Right cardiac atrium (tissue), 5 donors: ENCODE measurements around the gene NPAT. TPM values are rescaled to one million over a fixed set of nuclear protein-coding genes. Genes with fewer than 3 reads are reported as not detected.

Experiments used
- ATAC-seq, 2 donors: fragments of 200-7000 bp; cut with Tn5 transposase; one replicate each; pipeline versions ENCODE4 v1.8.0 to v1.9.1; 2020; ENCODE audit warnings: moderate library complexity in 2 of 2, mild to moderate bottlenecking in 1 of 2
- DNase-seq, 3 donors: peaks; one replicate each; pipeline ENCODE4 v3.0.0-alpha.2; 2020
- H3K27ac ChIP-seq: one replicate; pipeline ENCODE4 v1.5.1; 2013; ENCODE audit warnings: mild to moderate bottlenecking, low read length, control low read depth, moderate library complexity
- H3K27me3 ChIP-seq: one replicate; pipeline ENCODE4 v1.6.1; 2013; ENCODE audit not compliant: control insufficient read depth, insufficient read depth
- H3K4me1 ChIP-seq: one replicate; pipeline ENCODE4 v1.6.1; 2013; ENCODE audit warnings: low read length; ENCODE audit not compliant: control insufficient read depth, insufficient read depth
- H3K4me3 ChIP-seq: one replicate; pipeline ENCODE4 v1.5.1; 2013; ENCODE audit warnings: low read length, control low read depth
- H3K9me3 ChIP-seq: one replicate; pipeline ENCODE4 v1.6.1; 2013; ENCODE audit warnings: low read length; ENCODE audit not compliant: control insufficient read depth
- WGBS: extraction: QIAGEN DNeasy Blood & Tissue Kit; methylation state at CpG from one replicate; pipeline ENCODE4 v1.1.7; 2013; 5-methylcytosine and 5-hydroxymethylcytosine counted together
- intact Hi-C, 4 donors: fragments of 100-400 bp; cut with DNase I; formaldehyde crosslinking; loops; one replicate each; pipeline versions ENCODE4 v1.11.0 to v1.14.0; 2022 to 2023
- long read RNA-seq, 4 donors: library from polyadenylated mRNA; unstranded; transcript quantifications; one replicate each; pipeline ENCODE4 v2.0.0, GENCODE V29; 2020 to 2021
- polyA plus RNA-seq: library from polyadenylated mRNA; stranded (reverse); fragments of 200-250 nt; gene quantifications from one replicate; pipeline ENCODE4 v1.2.3, GENCODE V29; 2013
- total RNA-seq, 4 donors: library from RNA; stranded (reverse); fragmentation: NEBNext Ultra II Directional; extraction: Animal tissue kit (Norgen Biotek cat#: 25700); gene quantifications; one replicate each; pipeline ENCODE4 v1.2.1, GENCODE V29; 2021
- donor health status: healthy with polysubstance abuse.
- donor health status: DM: no; HTN: yes; CAD: no.
- donor health status: DM: no; HTN: no; CAD: no.
- donor health status: DM: no; HTN: yes; CAD: no; lungs with severe emphysema.
- donor health status: DM: yes; HTN: yes; CAD: no.

NPAT gene
- total RNA-seq (10 to 100 TPM in 2 of 4 donors, 1 to 10 TPM in 2; 9.6 to 10.3 (median 10.0) TPM), polyA plus RNA-seq (2.8 TPM)
- long read RNA-seq, donor 1, full-length matches to known transcripts: 2 of 9 reads
- long read RNA-seq, donor 1, partial matches to known transcripts: 6 of 9 reads
- long read RNA-seq, donor 1, other reads (novel, unspliced or antisense): 1 of 9 reads
- long read RNA-seq, donor 2, partial matches to known transcripts: 2 of 3 reads
- long read RNA-seq, donor 2, other reads (novel, unspliced or antisense): 1 of 3 reads
- long read RNA-seq, donor 3, partial matches to known transcripts: 11 of 12 reads
- long read RNA-seq, donor 3, other reads (novel, unspliced or antisense): 1 of 12 reads
- long read RNA-seq, donor 4: 0 reads

GRCh38 chr11:108222574-108223347 is at the start of gene NPAT, which contains the start of gene ATM:
NPAT (minus strand) TSS chr11:108222638; CDS start chr11:108222536, 102 bp downstream.
ATM (plus strand) TSS chr11:108223067; CDS start chr11:108227625, 4,558 bp downstream.
- Histone ChIP-seq H3K27ac (peak within 1 kb of the TSS; percentile 98), H3K27me3 (no peaks in the 10 kb centered on the region), H3K9me3 (no peaks in the 10 kb centered on the region), H3K4me1 (no peaks in the 10 kb centered on the region), H3K4me3 (peak within 1 kb of the TSS; percentile 82)
- peak; percentile 100 for DNase-seq
- intact Hi-C loops: loop anchor here in 3 of 4 donors (5.0 to 10.0 kb wide), 3 partner anchors 98 to 435 kb away; partner anchors contain the start of genes CUL5 (in 2 of the 3) and ACAT1 (in 1 of the 3)
- ATAC-seq: peak; percentile 98 to 99
- WGBS: under 1% methylated on average over 70 of the region's 70 CpGs

- DNase-seq (no peak), ATAC-seq (no peak)
- H3K27ac ChIP-seq: no peak overlapping the region
- no peaks in the 10 kb centered on the region for H3K4me1 ChIP-seq
- H3K4me3 ChIP-seq: no peak overlapping the region
- no peaks in the 10 kb centered on the region for H3K27me3 ChIP-seq
- intact Hi-C loops: no loop called here
- WGBS: 94% methylated on average over 3 of the region's 3 CpGs
- no peaks in the 10 kb centered on the region for H3K9me3 ChIP-seq
These were observed 47.1 kb upstream of the NPAT start for GRCh38 chr11:108269583-108269982.

- no peaks in the 10 kb centered on the region for H3K4me1 ChIP-seq
- 94% methylated on average over 1 of the region's 1 CpG for WGBS
- DNase-seq: no peak
- no peak overlapping the region for H3K27ac ChIP-seq
- H3K9me3 ChIP-seq: no peaks in the 10 kb centered on the region
- H3K27me3 ChIP-seq: no peaks in the 10 kb centered on the region
- intact Hi-C loops: no loop called here
- no peak for ATAC-seq
- H3K4me3 ChIP-seq: no peak overlapping the region
These were observed 30.7 kb upstream of the NPAT start for GRCh38 chr11:108253176-108253575.

DNA sequence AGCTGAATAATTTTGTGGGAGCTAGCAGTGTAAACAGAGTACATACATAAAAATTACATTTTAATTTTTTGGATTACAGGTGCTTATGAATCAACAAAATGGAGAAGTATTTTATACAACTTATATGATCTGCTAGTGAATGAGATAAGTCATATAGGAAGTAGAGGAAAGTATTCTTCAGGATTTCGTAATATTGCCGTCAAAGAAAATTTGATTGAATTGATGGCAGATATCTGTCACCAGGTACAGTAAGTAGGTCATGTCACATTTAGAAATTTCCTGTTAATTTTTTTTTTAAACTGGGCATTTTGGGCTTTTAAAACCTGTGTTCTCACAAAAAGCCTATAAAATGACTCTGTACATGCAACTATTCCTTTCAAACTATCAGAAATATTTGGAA is 24.4 kb upstream of the NPAT start:
- no peaks in the 10 kb centered on the region for H3K9me3 ChIP-seq
- WGBS: 94% methylated on average over 2 of the region's 2 CpGs
- intact Hi-C loops: no loop called here
- no peak overlapping the region for H3K27ac ChIP-seq
- no peak overlapping the region for H3K4me3 ChIP-seq
- H3K27me3 ChIP-seq: no peaks in the 10 kb centered on the region
- H3K4me1 ChIP-seq: no peaks in the 10 kb centered on the region
- ATAC-seq: no peak
- DNase-seq: no peak

- Histone ChIP-seq H3K9me3 (no peaks in the 10 kb centered on the region), H3K4me3 (no peak overlapping the region), H3K27me3 (no peaks in the 10 kb centered on the region), H3K4me1 (no peaks in the 10 kb centered on the region), H3K27ac (no peak overlapping the region)
- 65% methylated on average over 3 of the region's 3 CpGs for WGBS
- ATAC-seq (no peak), DNase-seq (no peak)
- intact Hi-C loops: no loop called here
These were observed 23.9 kb upstream of the NPAT start for GRCh38 chr11:108246308-108246707.

GRCh38 chr11:108242422-108242821 is 20.0 kb upstream of the NPAT start:
- no peaks in the 10 kb centered on the region for H3K27me3 ChIP-seq
- WGBS: 97% methylated on average over 2 of the region's 2 CpGs
- ATAC-seq (no peak), DNase-seq (no peak)
- H3K27ac ChIP-seq: no peak overlapping the region
- no peaks in the 10 kb centered on the region for H3K4me1 ChIP-seq
- no peak overlapping the region for H3K4me3 ChIP-seq
- H3K9me3 ChIP-seq: no peaks in the 10 kb centered on the region
- intact Hi-C loops: no loop called here

GRCh38 chr11:108241330-108242037 is 19.0 kb upstream of the NPAT start:
- no peak for DNase-seq

DNA sequence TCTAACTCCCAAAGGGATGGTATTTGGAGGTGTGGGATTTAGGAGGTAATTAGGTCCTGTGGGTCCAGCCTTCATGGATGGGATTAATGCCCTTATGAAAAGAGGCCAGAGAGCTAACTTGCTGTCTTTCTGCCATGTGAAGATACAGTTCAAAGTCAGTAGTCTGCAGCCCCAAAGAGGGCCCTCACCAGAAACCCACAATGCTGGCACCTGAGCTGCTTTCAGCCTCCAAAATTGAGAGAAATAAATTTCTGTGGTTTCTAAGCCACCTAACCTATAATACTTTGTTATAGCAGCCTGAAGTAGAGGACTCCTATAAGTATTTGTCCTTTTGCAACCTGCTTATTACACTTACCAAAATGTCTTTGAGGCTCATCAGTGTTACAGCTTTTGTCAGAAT is 16.6 kb upstream of the NPAT start:
- ATAC-seq: no peak
- Histone ChIP-seq H3K27me3 (no peaks in the 10 kb centered on the region), H3K4me3 (no peak overlapping the region), H3K27ac (no peak overlapping the region), H3K4me1 (no peaks in the 10 kb centered on the region), H3K9me3 (no peaks in the 10 kb centered on the region)
- intact Hi-C loops: no loop called here
- no peak for DNase-seq

More at GRCh38 chr11:108241330-108242037, 19.0 kb upstream of the NPAT start:
- ATAC-seq: no peak
- Histone ChIP-seq H3K9me3 (no peaks in the 10 kb centered on the region), H3K4me3 (no peak overlapping the region), H3K27me3 (no peaks in the 10 kb centered on the region), H3K27ac (no peak overlapping the region), H3K4me1 (no peaks in the 10 kb centered on the region)
- 88% methylated on average over 4 of the region's 4 CpGs for WGBS
- intact Hi-C loops: no loop called here

DNA sequence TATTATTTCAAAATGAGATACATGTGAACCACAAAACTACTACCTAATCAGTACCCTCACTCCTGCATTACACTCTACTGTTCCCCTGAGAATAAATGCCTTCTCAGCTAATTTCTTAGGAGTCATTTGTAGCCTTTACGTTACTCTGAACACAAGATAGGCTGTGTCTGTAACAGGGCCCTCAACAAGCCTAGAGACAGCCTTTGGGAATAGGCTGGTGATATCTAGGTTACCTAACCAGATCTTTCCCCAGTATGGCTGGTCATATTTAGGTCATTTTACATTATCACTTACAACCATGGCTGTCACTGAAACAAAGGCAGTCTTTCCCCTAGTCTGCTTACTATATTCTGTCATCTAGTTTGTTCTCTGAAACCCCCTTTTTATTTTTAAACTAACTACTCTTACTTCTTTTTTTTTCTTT is 14.6 kb upstream of the NPAT start:
- Histone ChIP-seq H3K4me1 (peaks cover 2% of the 10 kb centered on the region), H3K4me3 (no peak overlapping the region), H3K27ac (no peak overlapping the region), H3K27me3 (no peaks in the 10 kb centered on the region), H3K9me3 (no peaks in the 10 kb centered on the region)
- WGBS: 92% methylated on average over 1 of the region's 1 CpG
- intact Hi-C loops: no loop called here
- ATAC-seq (no peak), DNase-seq (no peak)

DNA sequence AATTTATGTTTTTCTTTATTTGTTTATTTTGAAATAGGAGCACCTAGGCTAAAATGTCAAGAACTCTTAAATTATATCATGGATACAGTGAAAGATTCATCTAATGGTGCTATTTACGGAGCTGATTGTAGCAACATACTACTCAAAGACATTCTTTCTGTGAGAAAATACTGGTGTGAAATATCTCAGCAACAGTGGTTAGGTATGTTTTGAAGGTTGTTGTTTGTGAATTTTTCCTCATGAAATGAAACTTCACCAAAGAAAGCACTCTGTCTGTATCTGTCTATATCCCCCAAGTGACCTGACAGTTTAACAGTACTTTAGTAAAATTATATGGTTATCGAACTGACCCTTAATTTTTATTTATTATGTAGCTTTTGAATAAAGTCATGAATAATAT is 13.2 kb upstream of the NPAT start:
- no peak for DNase-seq
- no peak for ATAC-seq
- H3K4me1 ChIP-seq: peaks cover 2% of the 10 kb centered on the region
- no peak overlapping the region for H3K4me3 ChIP-seq
- intact Hi-C loops: no loop called here
- WGBS: 97% methylated on average over 2 of the region's 2 CpGs
- H3K27ac ChIP-seq: no peak overlapping the region
- no peaks in the 10 kb centered on the region for H3K9me3 ChIP-seq
- H3K27me3 ChIP-seq: no peaks in the 10 kb centered on the region

GRCh38 chr11:108235192-108235591 is 12.8 kb upstream of the NPAT start:
- Histone ChIP-seq H3K4me3 (no peak overlapping the region), H3K9me3 (no peaks in the 10 kb centered on the region), H3K4me1 (peaks cover 2% of the 10 kb centered on the region), H3K27me3 (no peaks in the 10 kb centered on the region), H3K27ac (no peak overlapping the region)
- DNase-seq (no peak), ATAC-seq (no peak)
- WGBS: 96% methylated on average over 1 of the region's 1 CpG
- intact Hi-C loops: no loop called here
